Ishikawa (cell line): ENCODE results near the gene PPDPF.

Source experiments
- CEBPB ChIP-seq: IDR thresholded peaks from 2 replicates; pipeline ENCODE4 v1.6.1; 2012
- CREB1 ChIP-seq: IDR thresholded peaks from 2 replicates; pipeline ENCODE4 v1.6.1; 2012; ENCODE audit warnings: low read depth
- EGR1 ChIP-seq: IDR thresholded peaks from 2 replicates; pipeline ENCODE4 v1.6.1; 2012
- EP300 ChIP-seq: IDR thresholded peaks from 2 replicates; pipeline ENCODE4 v1.6.1; 2012; ENCODE audit warnings: borderline replicate concordance
- FOXM1 ChIP-seq: IDR thresholded peaks from 2 replicates; pipeline ENCODE4 v1.6.1; 2012; ENCODE audit warnings: low read depth, borderline replicate concordance
- NFIC ChIP-seq: IDR thresholded peaks from 2 replicates; pipeline ENCODE4 v1.6.1; 2012
- RAD21 ChIP-seq: IDR thresholded peaks from 2 replicates; pipeline ENCODE4 v1.6.1; 2012; ENCODE audit warnings: low read depth
- REST ChIP-seq: IDR thresholded peaks from 2 replicates; pipeline ENCODE4 v1.6.1; 2012; ENCODE audit warnings: low read depth, mild to moderate bottlenecking
- TAF1 ChIP-seq: IDR thresholded peaks from 2 replicates; pipeline ENCODE4 v1.6.1; 2012; ENCODE audit warnings: low read depth, mild to moderate bottlenecking
- TEAD4 ChIP-seq: IDR thresholded peaks from 2 replicates; pipeline ENCODE4 v1.6.1; 2012
- USF1 ChIP-seq: IDR thresholded peaks from 2 replicates; pipeline ENCODE4 v1.6.1; 2012
- YY1 ChIP-seq: IDR thresholded peaks from 2 replicates; pipeline ENCODE4 v1.6.1; 2012; ENCODE audit warnings: low read depth
- ZBTB7A ChIP-seq: IDR thresholded peaks from 2 replicates; pipeline ENCODE4 v1.6.1; 2012; ENCODE audit warnings: low read depth
- TF ChIP-seq, protein P1 (sequence below): IDR thresholded peaks from 2 replicates; pipeline ENCODE4 v1.6.1; 2012

GRCh38 chr20:63499338-63499969 is 21.1 kb upstream of the PPDPF start:
- no peak for TF ChIP-seq REST
- no peak for TF ChIP-seq EP300
- TF ChIP-seq YY1, result no peak
- no peak for TF ChIP-seq CEBPB
- no peak for TF ChIP-seq RAD21
- TF ChIP-seq, protein P1, sequence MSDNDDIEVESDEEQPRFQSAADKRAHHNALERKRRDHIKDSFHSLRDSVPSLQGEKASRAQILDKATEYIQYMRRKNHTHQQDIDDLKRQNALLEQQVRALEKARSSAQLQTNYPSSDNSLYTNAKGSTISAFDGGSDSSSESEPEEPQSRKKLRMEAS, result no peak
- no peak for TF ChIP-seq NFIC
- no peak for TF ChIP-seq CREB1
- 0 out of 2 replicates have a peak, but pooled peaks have one; percentile 43 for TF ChIP-seq ZBTB7A
- no peak for TF ChIP-seq TAF1
- TF ChIP-seq FOXM1, result no peak
- no peak for TF ChIP-seq USF1
- no peak for TF ChIP-seq EGR1
- no peak for TF ChIP-seq TEAD4
